Chondrocyte (in vitro differentiated cells): ENCODE results near the gene DOCK2. TPM values are rescaled to one million over a fixed set of nuclear protein-coding genes. Genes with fewer than 3 reads are reported as not detected.

Source experiments
- DNase-seq: peaks from one replicate; pipeline ENCODE4 v3.0.0; 2021; ENCODE audit warnings: mixed read lengths, low spot score
- H3K27ac Mint-ChIP-seq: one replicate; pipeline ENCODE4 v1.8.0; 2021; ENCODE audit warnings: mild to moderate bottlenecking, moderate library complexity, mixed read lengths; ENCODE audit not compliant: unreplicated experiment
- H3K27me3 Mint-ChIP-seq: 2 replicates; pipeline ENCODE4 v1.8.0; 2021; ENCODE audit warnings: low read depth, mixed read lengths
- H3K36me3 Mint-ChIP-seq: 2 replicates; pipeline ENCODE4 v1.8.0; 2021; ENCODE audit warnings: low read depth, mixed read lengths
- H3K4me1 Mint-ChIP-seq: 2 replicates; pipeline ENCODE4 v1.8.0; 2021; ENCODE audit warnings: low read depth, mild to moderate bottlenecking, mixed read lengths
- H3K4me3 Mint-ChIP-seq: one replicate; pipeline ENCODE4 v1.8.0; 2021; ENCODE audit warnings: mild to moderate bottlenecking, moderate library complexity, mixed read lengths; ENCODE audit not compliant: unreplicated experiment
- H3K9me3 Mint-ChIP-seq: 2 replicates; pipeline ENCODE4 v1.8.0; 2021; ENCODE audit warnings: low read depth, mixed read lengths
- CTCF ChIP-seq: fragments of 200-600 bp; sonication (generic); IDR thresholded peaks from 2 replicates; pipeline ENCODE4 v1.5.0; 2021; ENCODE audit warnings: antibody characterized with exemption, mild to moderate bottlenecking, moderate library complexity
- total RNA-seq: library from RNA; stranded (reverse); gene quantifications from 3 replicates; pipeline ENCODE4 v1.2.1, GENCODE V29; 2021

Gene DOCK2
- total RNA-seq, 1 donor from 2014 or later, result 3.1 TPM

- no peaks in the 10 kb centered on the region for H3K36me3 Mint-ChIP-seq
- TF ChIP-seq CTCF, result no peak
- H3K4me3 Mint-ChIP-seq, result peak overlapping the region; percentile 22
Observed at GRCh38 chr5:169636477-169637084, 494 bp upstream of the DOCK2 start.

GRCh38 chr5:169637549-169638121 lies 560 bp downstream of the DOCK2 start:
- TF ChIP-seq CTCF, result no peak
- Mint-ChIP-seq H3K27ac (no peak overlapping the region), H3K4me3 (no peak overlapping the region), H3K36me3 (no peaks in the 10 kb centered on the region), H3K4me1 (peaks cover 12% of the 10 kb centered on the region), H3K9me3 (peaks cover 29% of the 10 kb centered on the region), H3K27me3 (no peaks in the 10 kb centered on the region)
- no peak for DNase-seq

More at GRCh38 chr5:169636477-169637084, 494 bp upstream of the DOCK2 start:
- Mint-ChIP-seq H3K27ac (no peak overlapping the region), H3K27me3 (no peaks in the 10 kb centered on the region), H3K4me1 (peaks cover 21% of the 10 kb centered on the region), H3K9me3 (peaks cover 31% of the 10 kb centered on the region)
- DNase-seq, result no peak

- no peak for DNase-seq
- H3K27ac Mint-ChIP-seq, result no peak overlapping the region
- H3K4me1 Mint-ChIP-seq, result peaks cover 3% of the 10 kb centered on the region
- H3K9me3 Mint-ChIP-seq, result peaks cover 17% of the 10 kb centered on the region
- H3K4me3 Mint-ChIP-seq, result no peak overlapping the region
- no peaks in the 10 kb centered on the region for H3K36me3 Mint-ChIP-seq
- no peak for TF ChIP-seq CTCF
- H3K27me3 Mint-ChIP-seq, result no peaks in the 10 kb centered on the region
Observed at GRCh38 chr5:169641253-169641652, 4.2 kb downstream of the DOCK2 start.

GRCh38 chr5:169646856-169647255 lies 9.8 kb downstream of the DOCK2 start:
- TF ChIP-seq CTCF, result no peak
- no peak for DNase-seq
- Mint-ChIP-seq H3K27me3 (no peaks in the 10 kb centered on the region), H3K36me3 (peaks cover 2% of the 10 kb centered on the region), H3K4me3 (no peak overlapping the region), H3K27ac (no peak overlapping the region), H3K9me3 (no peaks in the 10 kb centered on the region), H3K4me1 (peaks cover 23% of the 10 kb centered on the region)

- H3K4me1 Mint-ChIP-seq, result peaks cover 23% of the 10 kb centered on the region
- no peaks in the 10 kb centered on the region for H3K27me3 Mint-ChIP-seq
- no peak for DNase-seq
- H3K9me3 Mint-ChIP-seq, result no peaks in the 10 kb centered on the region
- TF ChIP-seq CTCF, result no peak
- peaks cover 2% of the 10 kb centered on the region for H3K36me3 Mint-ChIP-seq
- H3K4me3 Mint-ChIP-seq, result no peak overlapping the region
- no peak overlapping the region for H3K27ac Mint-ChIP-seq
Observed at GRCh38 chr5:169647566-169647965, 10.5 kb downstream of the DOCK2 start.
